Endothelial cell of umbilical vein (primary cell): ENCODE data around the gene LSM3. TPM values are rescaled to one million over a fixed set of nuclear protein-coding genes. Genes with fewer than 3 reads are reported as not detected.

Experiments
- BruUV-seq: library from RNA; stranded (reverse); fragments of 400-500 nt; replicated peaks from 2 replicates; lab custom pipeline; 2021; lab: Mats Ljungman, UMichigan
- CTCF ChIA-PET: fragments of 300-600, 350-600 bp; sonication (Branson Sonifier 250); formaldehyde crosslinking; loops from one replicate; lab custom pipeline; 2021; ENCODE audit warnings: antibody characterized with exemption, inconsistent platforms; lab: Charles Lee
- POLR2A ChIA-PET: fragments of 300-600, 350-600 bp; sonication (Branson Sonifier 250); formaldehyde crosslinking; loops from one replicate; lab custom pipeline; 2021; ENCODE audit warnings: antibody characterized with exemption, inconsistent platforms; lab: Charles Lee
- DNase-seq: peaks from one replicate; pipeline ENCODE4 v3.0.0-alpha.2; 2011; ENCODE audit warnings: low read depth, low spot score
- FAIRE-seq: peaks from 2 replicates; lab custom pipeline; 2011; peaks lifted over from hg19 to GRCh38; lab: Jason Lieb, UNC
- H2AFZ ChIP-seq: 2 replicates; pipeline ENCODE4 v1.6.0; 2012; ENCODE audit warnings: low read depth, low read length, control low read depth, inconsistent platforms
- H3K27ac ChIP-seq: 2 replicates; pipeline ENCODE4 v1.5.1; 2011; ENCODE audit warnings: low read depth, mild to moderate bottlenecking, control low read depth, low read length, moderate library complexity; ENCODE audit not compliant: insufficient read depth
- H3K27me3 ChIP-seq, 2 experiments: 2 replicates each; pipeline versions ENCODE4 v1.6.0 to v1.6.1; 2011; ENCODE audit warnings: low read length in 2 of 2, mixed read lengths in 1 of 2; ENCODE audit not compliant: control insufficient read depth in 2 of 2, insufficient read depth in 2 of 2
- H3K36me3 ChIP-seq, 2 experiments: 2 replicates in 1 of 2; 3 replicates in 1 of 2; pipeline ENCODE4 v1.5.1; 2011; ENCODE audit warnings: low read length in 2 of 2, mild to moderate bottlenecking in 1 of 2, moderate library complexity in 1 of 2; ENCODE audit not compliant: control insufficient read depth in 2 of 2, insufficient read depth in 2 of 2; ENCODE audit errors: extremely low read depth in 1 of 2
- H3K4me1 ChIP-seq: 3 replicates; pipeline ENCODE4 v1.5.1; 2011; ENCODE audit warnings: mild to moderate bottlenecking, low read length; ENCODE audit not compliant: control insufficient read depth, insufficient read depth; ENCODE audit errors: extremely low read depth
- H3K4me2 ChIP-seq: 2 replicates; pipeline ENCODE4 v1.6.1; 2011; ENCODE audit warnings: low read length, control low read depth, mixed read lengths; ENCODE audit not compliant: insufficient read depth
- H3K4me3 ChIP-seq, 3 experiments: fragments of 200-600 bp in 1 of 3; sonication (generic), shearing (Covaris generic) in 1 of 3; replicated peaks in 1 of 3; 2 replicates each; pipeline ENCODE4 v1.5.1; 2011 to 2016; ENCODE audit warnings: control low read depth in 3 of 3, low read length in 3 of 3, mild to moderate bottlenecking in 2 of 3, inconsistent platforms in 1 of 3, low read depth in 1 of 3, moderate library complexity in 1 of 3; ENCODE audit not compliant: insufficient read depth in 1 of 3
- H3K79me2 ChIP-seq: 2 replicates; pipeline ENCODE4 v1.6.0; 2012; ENCODE audit warnings: low read length, inconsistent platforms; ENCODE audit not compliant: control insufficient read depth, insufficient read depth
- H3K9ac ChIP-seq: replicated peaks from 2 replicates; pipeline ENCODE3; 2011; ENCODE audit warnings: low read length, control low read depth; ENCODE audit not compliant: insufficient read depth; ENCODE audit errors: extremely low read depth
- H3K9me1 ChIP-seq: replicated peaks from 3 replicates; pipeline ENCODE4 v1.6.0; 2011; ENCODE audit warnings: mild to moderate bottlenecking, low read length; ENCODE audit not compliant: control insufficient read depth, insufficient read depth; ENCODE audit errors: extremely low read depth
- H3K9me3 ChIP-seq: replicated peaks from 2 replicates; pipeline ENCODE4 v1.5.1; 2012; ENCODE audit warnings: low read length, inconsistent platforms; ENCODE audit not compliant: control insufficient read depth, insufficient read depth
- H4K20me1 ChIP-seq: replicated peaks from 2 replicates; pipeline ENCODE3; 2011; ENCODE audit warnings: mild to moderate bottlenecking, low read length; ENCODE audit not compliant: control insufficient read depth, insufficient read depth; ENCODE audit errors: extremely low read depth
- CTCF ChIP-seq, 2 donors: IDR thresholded peaks; 1 replicate in 1 of 2; 2 replicates in 1 of 2; pipeline ENCODE4 v1.5.1; 2011; ENCODE audit warnings: low read length in 2 of 2, mild to moderate bottlenecking in 2 of 2, moderate library complexity in 2 of 2, control low read depth in 1 of 2, inconsistent platforms in 1 of 2, low read depth in 1 of 2; ENCODE audit not compliant: insufficient read depth in 1 of 2; ENCODE audit errors: extremely low read depth in 1 of 2
- EZH2 ChIP-seq: IDR thresholded peaks from 2 replicates; pipeline ENCODE4 v1.6.1; 2012; ENCODE audit warnings: borderline replicate concordance, low read depth, mild to moderate bottlenecking, moderate library complexity, low read length, inconsistent platforms; ENCODE audit not compliant: severe bottlenecking
- FOS ChIP-seq: IDR thresholded peaks from 2 replicates; pipeline ENCODE4 v1.6.1; 2011; ENCODE audit warnings: mild to moderate bottlenecking, low read length, moderate library complexity, borderline replicate concordance; ENCODE audit not compliant: insufficient read depth
- JUN ChIP-seq: IDR thresholded peaks from 2 replicates; pipeline ENCODE4 v1.6.1; 2011; ENCODE audit warnings: borderline replicate concordance, low read depth; ENCODE audit not compliant: insufficient read length, insufficient read depth
- MYC ChIP-seq: IDR thresholded peaks from one replicate; pipeline ENCODE4 v1.6.1; 2011; ENCODE audit warnings: mild to moderate bottlenecking, low read depth, low read length
- POLR2A ChIP-seq: IDR thresholded peaks from 2 replicates; pipeline ENCODE4 v1.6.1; 2012; ENCODE audit warnings: low read depth, mild to moderate bottlenecking, control low read depth, low read length
- POLR2AphosphoS5 ChIP-seq: IDR thresholded peaks from 2 replicates; pipeline ENCODE4 v1.6.1; 2012; ENCODE audit warnings: low read depth, mild to moderate bottlenecking, control low read depth, low read length, moderate library complexity; ENCODE audit not compliant: insufficient read depth
- dilution Hi-C: fragments of 300-500 bp; cut with MboI; formaldehyde crosslinking; loops from one replicate; pipeline ENCODE4 v1.15.0; 2019; ENCODE audit warnings: low sequenced_read_pairs; ENCODE audit not compliant: extremely low pct_ligation_motif_present
- intact Hi-C: fragments of 100-400 bp; cut with micrococcal nuclease; formaldehyde crosslinking; loops from one replicate; pipeline ENCODE4 v1.10.0; 2022
- polyA plus RNA-seq, 4 experiments: library from polyadenylated mRNA; depleted of rRNA in 3 of 4; stranded (reverse) in 3 of 4; unstranded in 1 of 4; fragments of >200 nt; gene quantifications; 2 replicates each; pipeline versions ENCODE4 v1.2.1 to v1.2.3, GENCODE V29; 2011 to 2012; ENCODE audit warnings: missing spikeins in 1 of 4
- total RNA-seq: library from RNA; stranded (reverse); gene quantifications from 2 replicates; pipeline ENCODE4 v1.2.3, GENCODE V29; 2021

Gene LSM3
- total and polyA plus RNA-seq, 2 donors (not counting 3 experiments of a cell fraction or from before 2014, with no cell fraction given) = 4.4 to 13.0 TPM

DNA sequence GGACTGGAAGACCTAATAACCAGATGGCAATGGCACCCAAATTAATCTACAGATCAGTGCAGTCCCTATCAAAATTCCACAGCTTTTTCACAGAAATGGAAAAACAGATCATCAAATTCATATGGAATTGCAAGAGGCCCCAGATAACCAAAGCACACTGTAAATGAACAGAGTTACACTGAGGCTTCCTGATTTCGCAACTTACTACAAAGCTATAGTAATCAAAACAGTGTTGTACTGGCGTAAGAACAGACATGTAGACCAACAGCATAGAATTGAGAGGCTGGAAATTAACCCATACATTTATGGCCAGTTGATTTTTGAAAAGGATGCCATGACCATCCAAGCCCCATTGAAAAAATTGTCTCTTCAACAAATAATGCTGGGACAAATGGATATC, 16.4 kb upstream of the LSM3 start:
- H3K36me3 ChIP-seq = peaks cover 43 to 49% of the 10 kb centered on the region in 2 experiments
- no TSS peak for BruUV-seq
- intact Hi-C loops = no loop called here

More for the DNA sequence above, 16.4 kb upstream of the LSM3 start:
- H2AFZ ChIP-seq = no peak overlapping the region
- H3K9me3 ChIP-seq = peaks cover 3% of the 10 kb centered on the region
- peak; percentile 18 for FAIRE-seq
- dilution Hi-C loops = no loop called here
- no peaks in the 10 kb centered on the region for H3K27me3 ChIP-seq
- POLR2A ChIA-PET = no interaction called here
- CTCF ChIA-PET = interaction anchor here (2.8 kb wide), 1 partner anchor 9 kb away, joined by 6 read pairs; no protein-coding TSS in a partner anchor
- H3K9ac ChIP-seq = no peak overlapping the region
- H3K4me1 ChIP-seq = no peaks in the 10 kb centered on the region
- no peaks in the 10 kb centered on the region for H3K79me2 ChIP-seq
- no peaks in the 10 kb centered on the region for H3K9me1 ChIP-seq
- no peak overlapping the region for H3K4me2 ChIP-seq
- H3K4me3 ChIP-seq = no peak overlapping the region
- H3K27ac ChIP-seq = no peak overlapping the region
- DNase-seq = no peak
- no peaks in the 10 kb centered on the region for H4K20me1 ChIP-seq
- no peak for TF ChIP-seq POLR2A
- TF ChIP-seq EZH2 = no peak
- no peak for TF ChIP-seq FOS
- no peak for TF ChIP-seq JUN
- TF ChIP-seq CTCF (IDR thresholded peaks at IDR 0.05; ENCODE audit: extremely low read depth in 1 of 2, insufficient read depth in 1 of 2, low read depth in 1 of 2, low read length in 2 of 2) = no peak
- TF ChIP-seq MYC = no peak
- no peak for TF ChIP-seq POLR2AphosphoS5
